Fibroblast of lung (primary cell): ENCODE data around the gene NOXO1. TPM values are rescaled to one million over a fixed set of nuclear protein-coding genes. Genes with fewer than 3 reads are reported as not detected.

ENCODE experiments used
- DNase-seq, 2 donors: peaks; one replicate each; pipeline versions ENCODE4 v3.0.0 to v3.0.0-alpha.2; 2010; ENCODE audit warnings: low read depth in 2 of 2
- H2AFZ ChIP-seq: 2 replicates; pipeline ENCODE4 v1.5.1; 2012; ENCODE audit warnings: low read length, control low read depth, inconsistent platforms
- H3K27ac ChIP-seq: 2 replicates; pipeline ENCODE4 v1.5.1; 2011; ENCODE audit warnings: low read length, control low read depth; ENCODE audit not compliant: insufficient read depth
- H3K27me3 ChIP-seq: 2 replicates; pipeline ENCODE4 v1.5.1; 2011; ENCODE audit warnings: mild to moderate bottlenecking, low read length; ENCODE audit not compliant: control insufficient read depth, insufficient read depth
- H3K36me3 ChIP-seq: 2 replicates; pipeline ENCODE4 v1.5.1; 2011; ENCODE audit warnings: low read length; ENCODE audit not compliant: control insufficient read depth, insufficient read depth
- H3K4me1 ChIP-seq: 2 replicates; pipeline ENCODE4 v1.5.1; 2011; ENCODE audit warnings: low read length; ENCODE audit not compliant: control insufficient read depth, insufficient read depth; ENCODE audit errors: extremely low read depth
- H3K4me2 ChIP-seq: 2 replicates; pipeline ENCODE4 v1.5.1; 2011; ENCODE audit warnings: low read length, control low read depth; ENCODE audit not compliant: insufficient read depth; ENCODE audit errors: extremely low read depth
- H3K4me3 ChIP-seq, 4 experiments: fragments of 200-600 bp in 1 of 4; sonication (generic) in 1 of 4; replicated peaks in 1 of 4; 2 replicates each; pipeline ENCODE4 v1.5.1; 2011 to 2016; ENCODE audit warnings: low read length in 4 of 4, low read depth in 3 of 4, mild to moderate bottlenecking in 3 of 4, control low read depth in 2 of 4, inconsistent platforms in 1 of 4, mixed read lengths in 1 of 4; ENCODE audit not compliant: insufficient read depth in 1 of 4; ENCODE audit errors: control extremely low read depth in 1 of 4
- H3K79me2 ChIP-seq: 2 replicates; pipeline ENCODE4 v1.5.1; 2012; ENCODE audit warnings: mild to moderate bottlenecking, low read length, inconsistent platforms; ENCODE audit not compliant: control insufficient read depth, insufficient read depth
- H3K9ac ChIP-seq: 2 replicates; pipeline ENCODE4 v1.5.1; 2011; ENCODE audit warnings: mild to moderate bottlenecking, low read length, control low read depth; ENCODE audit not compliant: insufficient read depth
- H3K9me3 ChIP-seq: 2 replicates; pipeline ENCODE4 v1.5.1; 2012; ENCODE audit warnings: low read depth, low read length; ENCODE audit not compliant: control insufficient read depth, insufficient read depth
- H4K20me1 ChIP-seq: 2 replicates; pipeline ENCODE4 v1.5.1; 2011; ENCODE audit warnings: low read length; ENCODE audit not compliant: control insufficient read depth, insufficient read depth; ENCODE audit errors: extremely low read depth
- EZH2 ChIP-seq: IDR thresholded peaks from 2 replicates; pipeline ENCODE4 v1.5.1; 2012; ENCODE audit warnings: low read length, control low read depth, mild to moderate bottlenecking; ENCODE audit errors: missing control alignments
- polyA plus RNA-seq, 2 donors: library from polyadenylated mRNA; depleted of rRNA in 1 of 2; stranded (reverse) in 1 of 2; unstranded in 1 of 2; fragments of >200 nt; gene quantifications; 2 replicates each; pipeline ENCODE4 v1.2.1, GENCODE V29; 2011 to 2012; ENCODE audit warnings: missing spikeins in 1 of 2
- total RNA-seq: library from RNA; depleted of rRNA; stranded (reverse); fragments of >200 nt; gene quantifications from 2 replicates; pipeline ENCODE4 v1.2.1, GENCODE V29; 2014
- TF ChIP-seq, protein P1 (sequence below), 2 donors: IDR thresholded peaks in 1 of 2; conservative IDR thresholded peaks in 1 of 2; 1 replicate in 1 of 2; 2 replicates in 1 of 2; pipeline ENCODE4 v1.5.1; 2011 to 2012; ENCODE audit warnings: low read length in 2 of 2, control low read depth in 1 of 2, inconsistent platforms in 1 of 2, low read depth in 1 of 2, mild to moderate bottlenecking in 1 of 2

The NOXO1 gene
- total and polyA plus RNA-seq, 2 donors (not counting 1 experiment from before 2014, with no cell fraction given) = 0.03 TPM; not detected in 1

DNA sequence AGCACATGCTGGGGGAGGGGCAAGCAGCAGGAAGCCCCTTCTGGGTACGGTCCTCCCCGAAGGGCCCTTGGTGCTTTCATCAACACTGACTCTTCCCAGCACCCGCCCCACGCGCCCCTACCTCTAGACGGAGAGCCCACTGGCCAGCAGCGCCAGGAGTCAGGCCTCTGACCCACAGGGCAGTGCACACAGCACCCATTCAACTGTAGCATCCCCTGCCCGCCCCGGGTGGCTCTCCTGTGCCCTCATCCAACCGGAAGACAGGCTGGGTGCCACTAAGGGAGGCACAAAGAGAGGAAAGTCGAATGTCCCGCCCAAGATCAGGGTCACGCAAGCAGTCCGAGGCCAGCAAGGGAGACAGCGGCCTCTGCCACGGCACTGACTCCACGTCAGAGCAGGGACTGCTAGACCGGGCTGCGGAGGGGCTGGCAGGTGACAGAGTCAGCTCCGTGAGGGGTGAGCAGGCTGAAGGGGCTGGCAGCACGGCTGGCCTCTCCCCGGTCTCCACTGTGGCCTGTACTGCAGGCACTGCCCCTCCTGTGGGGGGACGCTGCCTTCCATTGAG is 48.1 kb downstream of the NOXO1 start:
- Histone ChIP-seq H3K27ac (no peak overlapping the region), H4K20me1 (no peaks in the 10 kb centered on the region), H3K36me3 (no peaks in the 10 kb centered on the region), H3K27me3 (no peaks in the 10 kb centered on the region), H3K9me3 (no peaks in the 10 kb centered on the region), H2AFZ (no peak overlapping the region), H3K4me2 (no peak overlapping the region), H3K4me3 (no peak overlapping the region), H3K79me2 (no peaks in the 10 kb centered on the region), H3K4me1 (no peaks in the 10 kb centered on the region), H3K9ac (no peak overlapping the region)
- TF ChIP-seq, protein P1, sequence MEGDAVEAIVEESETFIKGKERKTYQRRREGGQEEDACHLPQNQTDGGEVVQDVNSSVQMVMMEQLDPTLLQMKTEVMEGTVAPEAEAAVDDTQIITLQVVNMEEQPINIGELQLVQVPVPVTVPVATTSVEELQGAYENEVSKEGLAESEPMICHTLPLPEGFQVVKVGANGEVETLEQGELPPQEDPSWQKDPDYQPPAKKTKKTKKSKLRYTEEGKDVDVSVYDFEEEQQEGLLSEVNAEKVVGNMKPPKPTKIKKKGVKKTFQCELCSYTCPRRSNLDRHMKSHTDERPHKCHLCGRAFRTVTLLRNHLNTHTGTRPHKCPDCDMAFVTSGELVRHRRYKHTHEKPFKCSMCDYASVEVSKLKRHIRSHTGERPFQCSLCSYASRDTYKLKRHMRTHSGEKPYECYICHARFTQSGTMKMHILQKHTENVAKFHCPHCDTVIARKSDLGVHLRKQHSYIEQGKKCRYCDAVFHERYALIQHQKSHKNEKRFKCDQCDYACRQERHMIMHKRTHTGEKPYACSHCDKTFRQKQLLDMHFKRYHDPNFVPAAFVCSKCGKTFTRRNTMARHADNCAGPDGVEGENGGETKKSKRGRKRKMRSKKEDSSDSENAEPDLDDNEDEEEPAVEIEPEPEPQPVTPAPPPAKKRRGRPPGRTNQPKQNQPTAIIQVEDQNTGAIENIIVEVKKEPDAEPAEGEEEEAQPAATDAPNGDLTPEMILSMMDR (conservative IDR thresholded peaks at IDR 0.05 in 1 of 2, IDR thresholded peaks at IDR 0.05 in 1 of 2; ENCODE audit: low read depth in 1 of 2, low read length in 2 of 2) = no peak
- no peak for TF ChIP-seq EZH2
- no peak for DNase-seq

DNA sequence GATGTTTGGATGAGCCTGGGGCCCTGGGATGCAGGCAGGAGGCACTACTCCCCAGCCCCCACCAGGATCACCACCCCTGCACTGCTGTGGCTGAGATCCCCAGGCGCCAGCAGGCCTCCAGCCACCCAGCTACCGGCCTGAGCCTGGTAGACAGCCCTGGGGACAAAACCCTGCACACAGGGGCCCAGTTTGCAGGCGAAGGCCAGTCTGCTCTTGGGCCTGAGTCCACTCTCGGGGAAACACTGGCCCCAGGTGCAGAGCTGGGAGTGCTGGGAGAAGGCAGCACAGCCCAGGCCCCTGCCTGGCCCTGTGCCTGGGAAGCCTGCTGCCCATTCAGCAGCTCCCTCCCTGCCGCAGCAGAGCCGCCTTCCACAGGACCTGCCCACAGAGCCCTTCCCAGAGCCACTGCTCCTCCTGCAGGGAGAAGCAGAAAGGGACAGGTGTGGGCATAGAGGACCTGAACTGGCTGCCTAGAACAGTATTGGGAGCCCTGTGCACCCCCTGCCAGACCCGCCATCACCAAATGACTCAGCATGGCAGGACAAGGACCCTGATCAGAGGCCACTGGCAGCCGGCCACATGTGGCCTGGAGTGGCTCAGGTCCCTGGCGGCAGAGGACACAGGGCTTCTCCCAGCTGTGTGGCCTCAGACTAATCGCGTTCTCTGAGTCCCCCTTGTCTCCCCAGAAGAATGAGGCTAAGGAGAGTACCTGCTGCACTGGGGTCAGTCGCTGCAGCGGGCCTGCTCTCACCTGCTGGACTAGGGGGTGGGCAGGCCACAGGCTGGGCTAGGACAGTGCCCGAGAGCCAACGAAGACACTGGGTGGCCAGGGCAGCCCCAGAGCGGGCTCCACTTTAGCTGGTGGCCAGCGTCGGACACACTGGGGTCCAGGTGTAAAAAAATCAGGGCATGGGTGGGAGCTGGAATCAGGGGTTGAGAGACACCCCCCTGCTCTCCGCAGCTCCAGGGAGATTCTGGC is 48.9 kb downstream of the NOXO1 start:
- H3K4me3 ChIP-seq = no peak overlapping the region
- no peaks in the 10 kb centered on the region for H3K79me2 ChIP-seq
- no peak for TF ChIP-seq EZH2
- TF ChIP-seq, protein P1 (conservative IDR thresholded peaks at IDR 0.05 in 1 of 2, IDR thresholded peaks at IDR 0.05 in 1 of 2; ENCODE audit: low read depth in 1 of 2, low read length in 2 of 2) = no peak
- no peak overlapping the region for H3K9ac ChIP-seq
- peak; percentile 5 to 23 for DNase-seq
- no peaks in the 10 kb centered on the region for H3K9me3 ChIP-seq
- no peaks in the 10 kb centered on the region for H3K36me3 ChIP-seq
- H3K27ac ChIP-seq = no peak overlapping the region
- H3K4me2 ChIP-seq = no peak overlapping the region
- H2AFZ ChIP-seq = no peak overlapping the region
- H3K27me3 ChIP-seq = no peaks in the 10 kb centered on the region
- no peaks in the 10 kb centered on the region for H4K20me1 ChIP-seq
- no peaks in the 10 kb centered on the region for H3K4me1 ChIP-seq

DNA sequence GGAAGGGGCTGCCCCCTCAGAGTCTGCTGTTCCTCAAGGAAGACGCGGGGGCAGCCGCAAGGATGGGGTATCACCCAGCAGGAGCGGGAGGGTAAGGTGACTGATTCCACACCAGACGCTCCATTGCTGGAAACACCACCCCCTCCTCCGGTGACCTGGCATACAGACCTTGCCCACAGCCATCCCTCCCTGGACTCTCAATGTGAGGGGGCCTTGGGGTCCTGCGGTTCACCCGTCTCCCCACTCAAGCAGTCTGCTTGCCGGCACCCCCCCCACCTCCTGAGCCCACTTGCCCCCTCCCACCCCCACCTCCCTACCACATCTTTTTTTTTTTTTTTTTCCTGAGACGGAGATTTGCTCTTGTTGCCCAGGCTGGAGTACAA is 50.9 kb downstream of the NOXO1 start:
- Histone ChIP-seq H4K20me1 (no peaks in the 10 kb centered on the region), H3K4me2 (no peak overlapping the region), H3K79me2 (no peaks in the 10 kb centered on the region), H3K27ac (no peak overlapping the region), H3K27me3 (no peaks in the 10 kb centered on the region), H2AFZ (no peak overlapping the region), H3K36me3 (no peaks in the 10 kb centered on the region), H3K9ac (no peak overlapping the region), H3K9me3 (no peaks in the 10 kb centered on the region), H3K4me1 (no peaks in the 10 kb centered on the region), H3K4me3 (no peak overlapping the region)
- DNase-seq = no peak
- TF ChIP-seq, protein P1 (conservative IDR thresholded peaks at IDR 0.05 in 1 of 2, IDR thresholded peaks at IDR 0.05 in 1 of 2; ENCODE audit: low read depth in 1 of 2, low read length in 2 of 2) = no peak
- no peak for TF ChIP-seq EZH2
